HFF-Myc (cell line): ENCODE results near the gene PHYKPL.

Source experiments
- DNase-seq: peaks from one replicate; pipeline ENCODE4 v3.0.0-alpha.2; 2011; ENCODE audit warnings: low read depth; ENCODE audit errors: extremely low read depth
- H3K4me3 ChIP-seq: replicated peaks from 2 replicates; pipeline ENCODE4 v1.5.1; 2011; ENCODE audit warnings: low read depth, mild to moderate bottlenecking, control low read depth, low read length
- TF ChIP-seq, protein P1 (sequence below): IDR thresholded peaks from 2 replicates; pipeline ENCODE4 v1.5.1; 2012; ENCODE audit warnings: mild to moderate bottlenecking, low read depth, low read length, control low read depth; ENCODE audit errors: missing control alignments

PHYKPL gene

GRCh38 chr5:178194026-178194425 lies 38.6 kb downstream of the PHYKPL start:
- H3K4me3 ChIP-seq = no peak overlapping the region
- DNase-seq = no peak
- TF ChIP-seq, protein P1, sequence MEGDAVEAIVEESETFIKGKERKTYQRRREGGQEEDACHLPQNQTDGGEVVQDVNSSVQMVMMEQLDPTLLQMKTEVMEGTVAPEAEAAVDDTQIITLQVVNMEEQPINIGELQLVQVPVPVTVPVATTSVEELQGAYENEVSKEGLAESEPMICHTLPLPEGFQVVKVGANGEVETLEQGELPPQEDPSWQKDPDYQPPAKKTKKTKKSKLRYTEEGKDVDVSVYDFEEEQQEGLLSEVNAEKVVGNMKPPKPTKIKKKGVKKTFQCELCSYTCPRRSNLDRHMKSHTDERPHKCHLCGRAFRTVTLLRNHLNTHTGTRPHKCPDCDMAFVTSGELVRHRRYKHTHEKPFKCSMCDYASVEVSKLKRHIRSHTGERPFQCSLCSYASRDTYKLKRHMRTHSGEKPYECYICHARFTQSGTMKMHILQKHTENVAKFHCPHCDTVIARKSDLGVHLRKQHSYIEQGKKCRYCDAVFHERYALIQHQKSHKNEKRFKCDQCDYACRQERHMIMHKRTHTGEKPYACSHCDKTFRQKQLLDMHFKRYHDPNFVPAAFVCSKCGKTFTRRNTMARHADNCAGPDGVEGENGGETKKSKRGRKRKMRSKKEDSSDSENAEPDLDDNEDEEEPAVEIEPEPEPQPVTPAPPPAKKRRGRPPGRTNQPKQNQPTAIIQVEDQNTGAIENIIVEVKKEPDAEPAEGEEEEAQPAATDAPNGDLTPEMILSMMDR = no peak

- TF ChIP-seq, protein P1 = no peak
- no peak overlapping the region for H3K4me3 ChIP-seq
- no peak for DNase-seq
Observed at GRCh38 chr5:178193251-178193809, 39.3 kb downstream of the PHYKPL start.

GRCh38 chr5:178192787-178193186 lies 39.8 kb downstream of the PHYKPL start:
- H3K4me3 ChIP-seq = no peak overlapping the region
- TF ChIP-seq, protein P1 = no peak
- no peak for DNase-seq

GRCh38 chr5:178192244-178192643 lies 40.4 kb downstream of the PHYKPL start:
- TF ChIP-seq, protein P1 = no peak
- no peak overlapping the region for H3K4me3 ChIP-seq
- DNase-seq = no peak

DNA sequence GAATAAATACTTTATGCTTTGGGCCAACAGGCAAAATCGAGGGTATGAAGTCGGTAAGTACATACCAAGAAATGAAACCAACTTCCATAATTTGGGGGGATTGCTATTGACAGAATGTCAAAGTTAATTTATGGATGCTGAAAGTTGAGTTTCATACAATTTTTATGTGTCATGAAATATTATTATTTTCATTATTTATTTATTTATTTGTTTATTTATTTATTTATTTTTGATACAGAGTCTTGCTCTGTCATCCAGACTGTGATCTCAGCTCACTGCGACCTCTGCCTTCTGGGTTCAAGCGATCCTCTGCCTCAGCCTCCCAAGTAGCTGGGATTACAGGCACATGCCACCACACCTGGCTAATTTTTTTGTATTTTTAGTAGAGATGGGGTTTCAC lies 40.9 kb downstream of the PHYKPL start:
- H3K4me3 ChIP-seq = no peak overlapping the region
- TF ChIP-seq, protein P1 = no peak
- no peak for DNase-seq

DNA sequence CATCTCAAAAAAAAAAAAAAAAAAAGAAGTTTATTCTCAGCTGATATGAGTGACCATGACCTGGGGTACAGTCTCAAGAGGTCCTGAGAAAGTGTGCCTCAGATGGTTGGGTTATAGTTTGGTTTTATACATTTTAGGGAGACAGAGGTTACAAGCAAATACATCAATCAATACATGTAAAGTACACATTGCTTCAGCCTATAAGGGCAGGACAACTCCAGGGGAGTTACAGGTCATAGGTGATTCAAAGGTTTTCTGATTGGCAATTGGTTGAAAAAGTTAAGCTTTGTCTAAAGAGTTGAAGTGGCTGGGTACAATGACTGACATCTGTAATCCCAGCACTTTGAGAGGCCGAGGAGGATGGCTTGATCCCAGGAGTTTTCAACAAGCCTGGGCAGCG lies 43.2 kb downstream of the PHYKPL start:
- TF ChIP-seq, protein P1 = no peak
- no peak overlapping the region for H3K4me3 ChIP-seq
- DNase-seq = no peak

GRCh38 chr5:178187014-178187413 lies 45.6 kb downstream of the PHYKPL start, which contains the start of gene GMCL2:
Gene GMCL2 (minus strand): TSS chr5:178187371. CDS start chr5:178187299, 72 bp downstream.
- no peak for DNase-seq
- no peak within 1 kb of the TSS for H3K4me3 ChIP-seq
- TF ChIP-seq, protein P1 = no peak
